Neural progenitor cell (in vitro differentiated cells): ENCODE data around the gene GMPPB.

Experiments used
- CTCF ChIP-seq: fragments of 200-600 bp; sonication (generic); IDR thresholded peaks from 2 replicates; pipeline ENCODE4 v1.5.1; 2017; ENCODE audit warnings: antibody characterized with exemption, mild to moderate bottlenecking
- EZH2 ChIP-seq: fragments of 200-600 bp; sonication (generic); IDR thresholded peaks from 2 replicates; pipeline ENCODE4 v1.6.1; 2017; ENCODE audit warnings: antibody characterized with exemption, mild to moderate bottlenecking, moderate library complexity
- EZH2phosphoT487 ChIP-seq: fragments of 200-600 bp; sonication (generic); IDR thresholded peaks from 2 replicates; pipeline ENCODE4 v1.6.1; 2017; ENCODE audit warnings: antibody characterized with exemption

- no peak for TF ChIP-seq CTCF
- TF ChIP-seq EZH2phosphoT487 = no peak
- TF ChIP-seq EZH2 = no peak
These were observed 2.7 kb downstream of the GMPPB start for GRCh38 chr3:49720855-49721595.
